B cell (primary cell): ENCODE results near the gene ITPR3.

Experiments used
- EZH2 ChIP-seq: IDR thresholded peaks from 2 replicates; pipeline ENCODE4 v1.6.1; 2012; ENCODE audit warnings: borderline replicate concordance, low read depth, mild to moderate bottlenecking, moderate library complexity, low read length; ENCODE audit not compliant: insufficient read depth, poor library complexity, severe bottlenecking
- TF ChIP-seq, protein P1 (sequence below): fragments of 200-600 bp; IDR thresholded peaks from one replicate; pipeline ENCODE4 v1.8.0; 2022; ENCODE audit warnings: antibody characterized with exemption, mild to moderate bottlenecking

DNA sequence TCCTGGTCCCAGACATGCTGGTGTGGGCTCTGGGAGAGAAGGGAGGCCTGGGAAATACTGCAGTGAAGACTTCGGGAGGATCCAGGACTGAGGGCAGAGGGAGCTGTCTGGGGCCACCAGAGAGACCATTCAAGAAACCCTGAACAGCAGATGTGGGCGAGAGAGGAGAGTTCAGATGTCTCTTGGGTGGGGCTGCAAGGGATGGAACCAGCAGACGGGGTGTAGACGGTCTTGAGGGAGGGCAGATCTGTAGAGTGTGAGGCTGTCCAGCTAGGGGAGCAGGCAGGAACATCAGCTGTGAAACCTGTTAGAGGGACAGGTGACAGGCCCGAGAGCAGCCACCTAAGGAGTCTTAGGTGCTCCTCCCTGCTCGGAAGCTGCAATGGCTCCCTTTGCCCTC lies 38.9 kb downstream of the ITPR3 start:
- no peak for TF ChIP-seq EZH2
- TF ChIP-seq, protein P1, sequence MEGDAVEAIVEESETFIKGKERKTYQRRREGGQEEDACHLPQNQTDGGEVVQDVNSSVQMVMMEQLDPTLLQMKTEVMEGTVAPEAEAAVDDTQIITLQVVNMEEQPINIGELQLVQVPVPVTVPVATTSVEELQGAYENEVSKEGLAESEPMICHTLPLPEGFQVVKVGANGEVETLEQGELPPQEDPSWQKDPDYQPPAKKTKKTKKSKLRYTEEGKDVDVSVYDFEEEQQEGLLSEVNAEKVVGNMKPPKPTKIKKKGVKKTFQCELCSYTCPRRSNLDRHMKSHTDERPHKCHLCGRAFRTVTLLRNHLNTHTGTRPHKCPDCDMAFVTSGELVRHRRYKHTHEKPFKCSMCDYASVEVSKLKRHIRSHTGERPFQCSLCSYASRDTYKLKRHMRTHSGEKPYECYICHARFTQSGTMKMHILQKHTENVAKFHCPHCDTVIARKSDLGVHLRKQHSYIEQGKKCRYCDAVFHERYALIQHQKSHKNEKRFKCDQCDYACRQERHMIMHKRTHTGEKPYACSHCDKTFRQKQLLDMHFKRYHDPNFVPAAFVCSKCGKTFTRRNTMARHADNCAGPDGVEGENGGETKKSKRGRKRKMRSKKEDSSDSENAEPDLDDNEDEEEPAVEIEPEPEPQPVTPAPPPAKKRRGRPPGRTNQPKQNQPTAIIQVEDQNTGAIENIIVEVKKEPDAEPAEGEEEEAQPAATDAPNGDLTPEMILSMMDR: no peak
